ENCODE measurements around the gene TUT7.

The TUT7 gene

GRCh38 chr9:86248746-86249145 is 105.5 kb downstream of the TUT7 start:
- no peaks in the 10 kb centered on the region for H3K27me3 ChIP-seq (ENCODE audit: insufficient read depth, low read depth, severe bottlenecking)
- no peak for DNase-seq
- peaks cover 4% of the 10 kb centered on the region for H3K9me3 ChIP-seq (ENCODE audit: severe bottlenecking)
- no peak overlapping the region for H3K4me3 ChIP-seq (ENCODE audit: low read depth, low read length)
- no peak for TF ChIP-seq CTCF (IDR thresholded peaks at IDR 0.05; ENCODE audit: low read depth, low read length)
- H3K27ac ChIP-seq: no peak overlapping the region
- H3K36me3 ChIP-seq: no peaks in the 10 kb centered on the region

GRCh38 chr9:86246752-86247161 is 107.5 kb downstream of the TUT7 start:
- H3K27me3 ChIP-seq (ENCODE audit: insufficient read depth, low read depth, severe bottlenecking): no peaks in the 10 kb centered on the region
- TF ChIP-seq CTCF (IDR thresholded peaks at IDR 0.05; ENCODE audit: low read depth, low read length): no peak
- DNase-seq: no peak
- no peak overlapping the region for H3K4me3 ChIP-seq (ENCODE audit: low read depth, low read length)
- no peak overlapping the region for H3K27ac ChIP-seq
- no peaks in the 10 kb centered on the region for H3K36me3 ChIP-seq
- no peaks in the 10 kb centered on the region for H3K9me3 ChIP-seq (ENCODE audit: severe bottlenecking)

GRCh38 chr9:86242071-86242470 is 112.1 kb downstream of the TUT7 start:
- no peak overlapping the region for H3K27ac ChIP-seq
- no peaks in the 10 kb centered on the region for H3K9me3 ChIP-seq (ENCODE audit: severe bottlenecking)
- no peak for DNase-seq
- no peaks in the 10 kb centered on the region for H3K36me3 ChIP-seq
- no peak for TF ChIP-seq CTCF (IDR thresholded peaks at IDR 0.05; ENCODE audit: low read depth, low read length)
- no peaks in the 10 kb centered on the region for H3K27me3 ChIP-seq (ENCODE audit: insufficient read depth, low read depth, severe bottlenecking)
- H3K4me3 ChIP-seq (ENCODE audit: low read depth, low read length): no peak overlapping the region

GRCh38 chr9:86241216-86241615 is 113.0 kb downstream of the TUT7 start:
- no peak for DNase-seq
- Histone ChIP-seq H3K27ac (no peak overlapping the region), H3K4me3 (ENCODE audit: low read depth, low read length) (no peak overlapping the region), H3K36me3 (no peaks in the 10 kb centered on the region), H3K27me3 (ENCODE audit: insufficient read depth, low read depth, severe bottlenecking) (no peaks in the 10 kb centered on the region), H3K9me3 (ENCODE audit: severe bottlenecking) (no peaks in the 10 kb centered on the region)
- TF ChIP-seq CTCF (IDR thresholded peaks at IDR 0.05; ENCODE audit: low read depth, low read length): no peak

GRCh38 chr9:86238861-86239770 is 115.1 kb downstream of the TUT7 start:
- no peak for TF ChIP-seq CTCF (IDR thresholded peaks at IDR 0.05; ENCODE audit: low read depth, low read length)
- Histone ChIP-seq H3K27me3 (ENCODE audit: insufficient read depth, low read depth, severe bottlenecking) (no peaks in the 10 kb centered on the region), H3K36me3 (no peaks in the 10 kb centered on the region), H3K9me3 (ENCODE audit: severe bottlenecking) (no peaks in the 10 kb centered on the region), H3K4me3 (ENCODE audit: low read depth, low read length) (no peak overlapping the region), H3K27ac (no peak overlapping the region)
- DNase-seq: no peak
